Measurements from ENCODE around the gene LYL1.
A peak's percentile ranks its signal among the peaks of the same experiment; 100 is the strongest.

The LYL1 gene

DNA sequence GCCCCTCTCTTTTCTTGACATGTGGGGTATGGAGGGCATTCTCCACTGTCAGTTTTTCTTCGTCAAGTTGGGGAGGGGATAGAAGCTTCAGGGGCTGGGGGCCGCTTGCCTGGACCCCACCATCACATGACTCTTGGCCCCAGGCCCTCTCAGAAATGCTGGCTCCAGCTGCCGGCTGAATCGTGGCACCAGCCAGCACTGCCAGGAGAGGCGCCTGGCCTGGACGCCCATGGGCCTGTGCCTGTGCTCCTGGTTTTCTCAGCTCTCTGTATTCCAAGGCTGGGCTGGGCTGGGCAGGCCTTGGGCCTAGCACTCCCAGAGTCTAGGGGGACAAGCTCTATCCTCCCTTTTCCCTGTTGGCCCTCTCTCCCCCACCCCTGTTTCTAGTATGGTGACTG lies 38.6 kb downstream of the LYL1 start:
- DNase-seq (ENCODE audit: low read depth, low spot score): no peak

DNA sequence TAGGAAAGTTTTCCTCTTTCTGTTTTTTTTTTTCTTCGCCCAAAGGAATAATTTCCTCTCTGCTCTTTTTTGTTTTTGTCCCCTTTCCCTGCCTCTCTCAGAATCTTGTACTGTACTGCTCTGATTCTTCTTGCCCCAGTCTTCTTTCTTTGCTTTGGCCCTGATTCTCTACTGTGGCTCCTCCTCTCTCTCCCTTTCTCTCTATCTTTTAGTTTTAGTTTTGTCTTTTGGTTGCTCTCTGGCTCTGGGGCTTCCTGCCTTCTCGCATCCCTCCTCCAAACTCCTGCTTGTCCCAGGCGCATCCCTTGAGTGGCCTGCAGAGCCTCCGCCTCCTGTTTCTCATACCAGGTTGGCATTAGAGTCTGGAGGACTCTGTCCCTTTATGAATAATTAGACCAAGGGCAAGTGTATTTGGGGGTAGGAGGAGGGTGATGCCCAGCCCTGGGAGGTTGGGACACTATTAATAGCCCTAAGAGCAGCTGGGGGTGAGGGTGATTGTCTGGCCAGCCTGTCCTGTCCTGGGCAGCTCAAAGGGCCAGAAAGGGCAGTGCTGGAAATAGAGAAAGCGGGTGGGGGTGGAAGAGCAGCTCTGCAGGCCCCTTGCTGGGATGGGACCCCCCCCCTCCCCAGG lies 39.1 kb downstream of the LYL1 start:
- ChIA-PET POLR2A (no interaction called here), CTCF (interaction anchor here (1.2 to 22.5 kb wide), 11 partner anchors 9 to 98 kb away, joined by 3 to 550 read pairs (median 37); partner anchors contain the start of gene NFIX)
- no peak for DNase-seq (ENCODE audit: low read depth, low spot score)
- TF ChIP-seq CTCF (IDR thresholded peaks at IDR 0.05; ENCODE audit: insufficient read depth, low read length, missing control alignments): no peak
- H3K4me3 ChIP-seq (ENCODE audit: low read depth, low read length): no peak overlapping the region

More for the DNA sequence above, 38.6 kb downstream of the LYL1 start:
- CTCF ChIA-PET: interaction anchor here (0.7 to 22.5 kb wide), 8 partner anchors 9 to 99 kb away, joined by 3 to 550 read pairs (median 34); no protein-coding TSS in a partner anchor
- TF ChIP-seq CTCF (IDR thresholded peaks at IDR 0.05; ENCODE audit: insufficient read depth, low read length, missing control alignments): no peak
- no peak overlapping the region for H3K4me3 ChIP-seq (ENCODE audit: low read depth, low read length)
- POLR2A ChIA-PET: no interaction called here

DNA sequence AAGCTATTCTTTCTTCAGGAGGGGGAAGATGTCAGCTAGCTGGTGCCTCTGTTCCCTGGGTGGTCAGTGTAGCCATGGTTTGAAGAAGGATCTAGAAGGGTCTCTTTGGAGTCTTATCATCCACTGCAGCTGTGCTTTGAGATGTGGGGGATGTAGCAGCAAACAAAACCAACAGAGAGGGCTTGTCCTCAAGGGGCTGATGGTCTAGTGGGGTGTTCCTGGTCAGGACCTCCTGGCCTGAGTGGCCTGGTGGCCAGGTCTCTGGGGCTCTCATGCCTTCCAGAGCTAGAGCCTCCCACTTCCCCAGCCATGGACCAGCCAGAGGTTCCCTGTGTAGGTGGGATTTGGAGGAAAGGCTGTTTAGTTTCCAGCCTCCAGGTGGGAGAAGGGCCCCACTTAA lies 40.3 kb downstream of the LYL1 start:
- ChIA-PET POLR2A (no interaction called here), CTCF (interaction anchor here (0.8 to 22.5 kb wide), 18 partner anchors 8 to 116 kb away, joined by 3 to 550 read pairs (median 16); partner anchors contain the start of gene NFIX)

GRCh38 chr19:13060964-13061927 lies 41.4 kb downstream of the LYL1 start:
- TF ChIP-seq CTCF (IDR thresholded peaks at IDR 0.05; ENCODE audit: insufficient read depth, low read length, missing control alignments): peak; percentile 98
- no peak for DNase-seq (ENCODE audit: low read depth, low spot score)
- ChIA-PET POLR2A (interaction anchor here (0.5 to 2.0 kb wide), 3 partner anchors 28 to 107 kb away, joined by 3 to 10 read pairs (median 4); no protein-coding TSS in a partner anchor), CTCF (interaction anchor here (0.6 to 22.5 kb wide), 31 partner anchors 11 to 217 kb away, joined by 3 to 550 read pairs (median 7); partner anchors contain the start of genes NACC1 and NFIX)
- peak overlapping the region; percentile 36 for H3K4me3 ChIP-seq (ENCODE audit: low read depth, low read length)

More for the DNA sequence above, 40.3 kb downstream of the LYL1 start:
- TF ChIP-seq CTCF (IDR thresholded peaks at IDR 0.05; ENCODE audit: insufficient read depth, low read length, missing control alignments): no peak
- DNase-seq (ENCODE audit: low read depth, low spot score): no peak
- no peak overlapping the region for H3K4me3 ChIP-seq (ENCODE audit: low read depth, low read length)

DNA sequence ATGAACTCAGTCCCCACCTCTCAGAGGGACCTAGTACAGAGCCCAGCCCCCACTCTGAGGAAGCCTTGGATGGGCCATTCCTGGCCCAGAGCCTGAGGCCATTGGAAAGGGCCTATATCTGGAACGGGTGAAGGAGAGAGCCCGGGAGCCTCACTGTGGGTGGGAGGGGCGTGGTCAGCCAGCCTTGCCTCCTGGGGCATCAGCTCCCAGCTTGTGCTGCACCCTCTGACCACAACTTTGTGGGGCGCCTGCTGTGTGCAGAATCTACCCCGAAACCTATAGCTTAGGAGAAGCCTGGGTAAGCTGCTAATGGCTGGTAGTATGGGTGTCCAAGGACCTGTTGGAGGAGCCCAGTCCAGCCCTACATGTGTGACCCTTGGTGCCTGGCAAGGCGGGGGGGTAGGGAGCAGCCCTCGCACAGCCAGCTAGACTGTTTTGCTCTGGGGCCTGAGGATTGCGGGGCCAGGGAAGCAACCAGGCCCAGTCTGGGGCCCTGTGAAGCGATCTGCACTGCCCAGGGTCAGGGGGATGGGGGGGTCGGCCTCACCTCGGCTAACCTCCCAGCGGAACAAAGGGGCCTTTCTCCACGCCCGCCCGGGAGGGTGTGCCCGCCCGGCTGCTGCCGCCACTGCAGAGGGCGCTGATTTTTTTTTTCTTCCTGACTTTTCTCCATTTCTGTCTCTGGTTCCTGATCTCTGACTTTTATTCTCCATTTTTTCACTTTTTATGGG lies 42.3 kb downstream of the LYL1 start:
- CTCF ChIA-PET: interaction anchor here (0.6 to 22.5 kb wide), 27 partner anchors 10 to 202 kb away, joined by 3 to 550 read pairs (median 9); partner anchors contain the start of genes NACC1 and NFIX
- H3K4me3 ChIP-seq (ENCODE audit: low read depth, low read length): no peak overlapping the region
- no peak for DNase-seq (ENCODE audit: low read depth, low spot score)
- POLR2A ChIA-PET: interaction anchor here (0.5 to 2.0 kb wide), 2 partner anchors 38 to 108 kb away, joined by 3 to 10 read pairs; no protein-coding TSS in a partner anchor
- no peak for TF ChIP-seq CTCF (IDR thresholded peaks at IDR 0.05; ENCODE audit: insufficient read depth, low read length, missing control alignments)
